ENCODE data around the gene HLA-DQA1.

HLA-DQA1 gene

DNA sequence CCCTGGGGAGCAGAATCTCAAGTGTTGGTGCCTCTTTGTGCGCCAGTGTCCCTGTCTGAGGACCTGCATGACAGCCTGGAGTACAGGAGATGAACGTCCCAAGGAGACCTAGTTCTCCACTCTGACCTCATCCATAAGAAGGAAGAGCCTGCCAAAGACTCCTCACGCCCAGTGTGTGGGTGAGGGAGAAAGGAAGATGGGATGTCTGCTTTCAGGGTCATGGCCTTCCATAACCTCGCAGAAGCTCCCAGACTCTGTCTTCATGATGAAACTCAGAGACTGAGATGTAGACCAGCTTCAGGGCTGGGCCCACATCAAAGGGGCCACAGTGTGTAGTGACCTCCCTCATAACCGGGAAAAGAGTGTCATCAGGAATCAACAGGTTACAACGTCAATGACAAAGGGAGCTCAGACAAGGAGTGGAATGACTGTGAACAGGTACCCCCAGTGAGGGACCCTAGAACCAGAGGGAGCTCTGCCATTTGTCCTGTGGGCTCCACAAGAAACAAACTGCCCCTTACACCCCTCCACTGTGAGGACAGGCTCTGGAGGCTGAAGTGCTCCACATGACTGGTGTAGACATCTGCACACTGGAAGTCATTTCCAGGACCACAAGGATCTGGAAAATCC is 21.2 kb downstream of the HLA-DQA1 start:
- Histone ChIP-seq H3K4me1 (ENCODE audit: low read depth, poor library complexity, severe bottlenecking) (peaks cover 10% of the 10 kb centered on the region), H3K27me3 (ENCODE audit: insufficient read depth, low read depth) (no peaks in the 10 kb centered on the region), H3K27ac (no peak overlapping the region), H3K4me2 (no peak overlapping the region), H3K4me3 (IDR thresholded peaks at IDR 0.05; ENCODE audit: insufficient read depth, low read depth, low read length) (no peak overlapping the region), H4K20me1 (ENCODE audit: insufficient read depth) (no peaks in the 10 kb centered on the region), H3K9ac (no peak overlapping the region), H3K36me3 (ENCODE audit: insufficient read depth) (no peaks in the 10 kb centered on the region), H3K79me2 (ENCODE audit: insufficient read depth, low read depth) (no peaks in the 10 kb centered on the region), H2AFZ (ENCODE audit: low read depth) (no peak overlapping the region)
- TF ChIP-seq, protein P1, sequence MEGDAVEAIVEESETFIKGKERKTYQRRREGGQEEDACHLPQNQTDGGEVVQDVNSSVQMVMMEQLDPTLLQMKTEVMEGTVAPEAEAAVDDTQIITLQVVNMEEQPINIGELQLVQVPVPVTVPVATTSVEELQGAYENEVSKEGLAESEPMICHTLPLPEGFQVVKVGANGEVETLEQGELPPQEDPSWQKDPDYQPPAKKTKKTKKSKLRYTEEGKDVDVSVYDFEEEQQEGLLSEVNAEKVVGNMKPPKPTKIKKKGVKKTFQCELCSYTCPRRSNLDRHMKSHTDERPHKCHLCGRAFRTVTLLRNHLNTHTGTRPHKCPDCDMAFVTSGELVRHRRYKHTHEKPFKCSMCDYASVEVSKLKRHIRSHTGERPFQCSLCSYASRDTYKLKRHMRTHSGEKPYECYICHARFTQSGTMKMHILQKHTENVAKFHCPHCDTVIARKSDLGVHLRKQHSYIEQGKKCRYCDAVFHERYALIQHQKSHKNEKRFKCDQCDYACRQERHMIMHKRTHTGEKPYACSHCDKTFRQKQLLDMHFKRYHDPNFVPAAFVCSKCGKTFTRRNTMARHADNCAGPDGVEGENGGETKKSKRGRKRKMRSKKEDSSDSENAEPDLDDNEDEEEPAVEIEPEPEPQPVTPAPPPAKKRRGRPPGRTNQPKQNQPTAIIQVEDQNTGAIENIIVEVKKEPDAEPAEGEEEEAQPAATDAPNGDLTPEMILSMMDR (conservative IDR thresholded peaks at IDR 0.05; ENCODE audit: low read depth, low read length): no peak

DNA sequence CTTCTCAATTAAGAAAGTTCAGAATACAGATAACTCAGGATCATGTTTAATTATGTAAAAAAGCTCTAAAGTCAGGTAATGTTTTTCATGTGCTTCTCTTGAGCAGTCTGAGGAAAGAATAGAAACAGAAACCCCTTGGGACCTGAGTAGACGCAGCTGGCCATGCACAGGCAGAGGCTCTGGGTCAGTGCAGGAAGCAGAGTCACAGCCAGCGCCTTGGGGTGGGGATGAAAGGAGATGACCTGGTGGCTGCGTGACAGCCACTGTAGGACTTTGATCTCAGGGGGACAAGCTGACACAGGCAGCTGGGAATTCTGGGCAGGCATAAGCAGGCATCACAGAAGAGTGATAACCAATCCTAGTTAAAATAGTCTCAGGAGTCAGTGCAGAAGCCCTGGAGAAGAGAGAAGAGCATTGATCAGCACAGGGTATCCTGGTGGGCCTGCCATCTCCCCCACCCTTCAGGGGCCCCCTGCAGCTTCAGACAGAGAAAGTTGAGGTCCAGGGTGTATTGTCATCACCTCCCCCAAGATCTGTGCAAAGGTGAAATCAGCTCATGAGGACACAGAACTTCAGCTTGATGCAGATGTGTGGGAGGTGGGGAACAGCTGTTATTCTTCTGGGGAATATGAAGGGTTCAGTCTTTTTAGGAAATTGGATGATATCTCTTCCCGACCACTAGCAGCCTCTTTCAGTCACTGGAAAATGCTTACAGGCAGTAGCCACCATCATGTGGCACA is 22.8 kb downstream of the HLA-DQA1 start:
- Histone ChIP-seq H3K4me3 (IDR thresholded peaks at IDR 0.05; ENCODE audit: insufficient read depth, low read depth, low read length) (no peak overlapping the region), H3K27ac (no peak overlapping the region; the same call in 1 of the 2 replicates), H2AFZ (ENCODE audit: low read depth) (no peak overlapping the region), H3K4me1 (ENCODE audit: low read depth, poor library complexity, severe bottlenecking) (peaks cover 10% of the 10 kb centered on the region), H3K9ac (no peak overlapping the region), H3K4me2 (0 out of 2 replicates have a peak overlapping the region, but pooled peaks have one; percentile 39), H3K79me2 (ENCODE audit: insufficient read depth, low read depth) (no peaks in the 10 kb centered on the region), H3K27me3 (ENCODE audit: insufficient read depth, low read depth) (no peaks in the 10 kb centered on the region), H4K20me1 (ENCODE audit: insufficient read depth) (no peaks in the 10 kb centered on the region), H3K36me3 (ENCODE audit: insufficient read depth) (no peaks in the 10 kb centered on the region)
- TF ChIP-seq, protein P1 (conservative IDR thresholded peaks at IDR 0.05; ENCODE audit: low read depth, low read length): no peak

DNA sequence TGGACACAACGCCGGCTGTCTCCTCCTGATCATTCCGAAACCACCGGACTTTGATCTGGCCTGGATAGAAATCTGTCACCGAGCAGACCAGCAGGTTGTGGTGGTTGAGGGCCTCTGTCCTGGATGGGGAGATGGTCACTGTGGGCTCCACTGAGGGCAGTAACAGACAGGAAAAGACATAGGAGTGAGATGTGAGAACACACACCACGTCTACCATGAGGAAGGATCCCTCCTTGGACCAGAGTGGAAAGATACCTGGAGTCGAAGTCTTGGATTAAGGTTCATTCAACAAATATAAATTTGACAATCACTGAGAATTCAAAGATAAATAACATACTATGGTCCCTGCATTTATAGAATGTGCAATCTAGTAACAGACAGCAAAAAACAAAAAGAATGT is 24.9 kb downstream of the HLA-DQA1 start:
- no peaks in the 10 kb centered on the region for H3K27me3 ChIP-seq (ENCODE audit: insufficient read depth, low read depth)
- H3K4me2 ChIP-seq: no peak overlapping the region
- no peak overlapping the region for H3K9ac ChIP-seq
- peaks cover 10% of the 10 kb centered on the region for H3K4me1 ChIP-seq (ENCODE audit: low read depth, poor library complexity, severe bottlenecking)
- no peak overlapping the region for H3K4me3 ChIP-seq (IDR thresholded peaks at IDR 0.05; ENCODE audit: insufficient read depth, low read depth, low read length)
- H2AFZ ChIP-seq (ENCODE audit: low read depth): no peak overlapping the region
- no peaks in the 10 kb centered on the region for H3K36me3 ChIP-seq (ENCODE audit: insufficient read depth)
- no peaks in the 10 kb centered on the region for H3K79me2 ChIP-seq (ENCODE audit: insufficient read depth, low read depth)
- H3K27ac ChIP-seq: no peak overlapping the region
- H4K20me1 ChIP-seq (ENCODE audit: insufficient read depth): no peaks in the 10 kb centered on the region
- TF ChIP-seq, protein P1 (conservative IDR thresholded peaks at IDR 0.05; ENCODE audit: low read depth, low read length): no peak

DNA sequence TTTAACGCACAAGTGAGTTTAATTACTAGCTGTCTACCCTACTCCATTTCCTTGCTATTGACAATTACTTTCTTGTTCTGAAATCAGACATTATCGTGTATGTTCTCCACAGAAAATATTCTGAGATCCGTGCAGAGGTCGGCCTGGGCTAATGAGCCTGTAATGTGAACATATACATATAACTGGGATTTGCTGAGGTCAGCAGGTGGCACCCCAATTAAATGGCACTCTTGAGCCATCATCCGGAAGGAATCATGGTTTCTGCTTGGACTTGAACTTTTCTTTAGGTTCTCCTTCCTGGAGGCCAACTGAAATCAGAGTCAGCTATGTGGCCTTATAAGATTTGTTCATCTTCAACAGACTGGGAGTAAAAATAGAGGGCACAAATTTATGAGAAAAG is 25.6 kb downstream of the HLA-DQA1 start:
- peaks cover 10% of the 10 kb centered on the region for H3K4me1 ChIP-seq (ENCODE audit: low read depth, poor library complexity, severe bottlenecking)
- H3K79me2 ChIP-seq (ENCODE audit: insufficient read depth, low read depth): no peaks in the 10 kb centered on the region
- TF ChIP-seq, protein P1 (conservative IDR thresholded peaks at IDR 0.05; ENCODE audit: low read depth, low read length): no peak
- H3K27me3 ChIP-seq (ENCODE audit: insufficient read depth, low read depth): no peaks in the 10 kb centered on the region
- H3K9ac ChIP-seq: no peak overlapping the region
- no peaks in the 10 kb centered on the region for H3K36me3 ChIP-seq (ENCODE audit: insufficient read depth)
- H3K4me3 ChIP-seq (IDR thresholded peaks at IDR 0.05; ENCODE audit: insufficient read depth, low read depth, low read length): no peak overlapping the region
- no peak overlapping the region for H3K27ac ChIP-seq
- H2AFZ ChIP-seq (ENCODE audit: low read depth): no peak overlapping the region
- H4K20me1 ChIP-seq (ENCODE audit: insufficient read depth): no peaks in the 10 kb centered on the region
- H3K4me2 ChIP-seq: no peak overlapping the region

Measured in KMS-11 (cell line).